ENCODE results near the gene ORM2.

GRCh38 chr9:114339130-114339908 is 9.7 kb downstream of the ORM2 start:
- peak; percentile 90 for TF ChIP-seq CTCF (IDR thresholded peaks at IDR 0.05)
- TF ChIP-seq EZH2 (IDR thresholded peaks at IDR 0.05): no peak
- TF ChIP-seq EZH2phosphoT487 (IDR thresholded peaks at IDR 0.05): no peak

Measured in neural progenitor cell (in vitro differentiated cells).